Lower lobe of right lung (tissue), 2 donors: Measurements from ENCODE around the gene CRKL. TPM values are rescaled to one million over a fixed set of nuclear protein-coding genes. Genes with fewer than 3 reads are reported as not detected.

Experiments
- ATAC-seq, 2 donors: fragments of 200-7000 bp; cut with Tn5 transposase; one replicate each; pipeline ENCODE4 v1.9.1; 2020 to 2022; ENCODE audit warnings: mild to moderate bottlenecking in 2 of 2, moderate library complexity in 2 of 2
- DNase-seq: peaks from one replicate; pipeline ENCODE4 v3.0.0-alpha.2; 2020
- H3K27ac ChIP-seq: fragments of 200-600 bp; one replicate; pipeline ENCODE4 v1.8.0; 2022
- H3K27me3 ChIP-seq: fragments of 200-600 bp; one replicate; pipeline ENCODE4 v1.8.0; 2022; ENCODE audit warnings: low read depth
- H3K36me3 ChIP-seq: fragments of 200-600 bp; one replicate; pipeline ENCODE4 v1.8.0; 2022; ENCODE audit warnings: mild to moderate bottlenecking
- H3K4me1 ChIP-seq: fragments of 200-600 bp; one replicate; pipeline ENCODE4 v1.8.0; 2022
- H3K4me3 ChIP-seq: fragments of 200-600 bp; one replicate; pipeline ENCODE4 v1.8.0; 2022; ENCODE audit warnings: mild to moderate bottlenecking
- H3K9me3 ChIP-seq: fragments of 200-600 bp; one replicate; pipeline ENCODE4 v1.8.0; 2022
- intact Hi-C: fragments of 100-400 bp; cut with DNase I; formaldehyde crosslinking; loops from one replicate; pipeline ENCODE4 v1.11.0; 2022
- total RNA-seq: library from RNA; stranded (reverse); fragmentation: NEBNext Ultra II Directional; extraction: Animal tissue kit (Norgen Biotek cat#: 25700); gene quantifications from one replicate; pipeline ENCODE4 v1.2.1, GENCODE V29; 2021
- TF ChIP-seq, protein P1 (sequence below): fragments of 200-600 bp; IDR thresholded peaks from one replicate; pipeline ENCODE4 v1.8.0; 2022; ENCODE audit warnings: antibody characterized with exemption, mild to moderate bottlenecking
- donor health status: DM: no; HTN: yes; CAD: no; lungs with severe emphysema.

Gene CRKL
- total RNA-seq, 1 donor from 2014 or later, result 53.5 TPM

- TF ChIP-seq, protein P1, sequence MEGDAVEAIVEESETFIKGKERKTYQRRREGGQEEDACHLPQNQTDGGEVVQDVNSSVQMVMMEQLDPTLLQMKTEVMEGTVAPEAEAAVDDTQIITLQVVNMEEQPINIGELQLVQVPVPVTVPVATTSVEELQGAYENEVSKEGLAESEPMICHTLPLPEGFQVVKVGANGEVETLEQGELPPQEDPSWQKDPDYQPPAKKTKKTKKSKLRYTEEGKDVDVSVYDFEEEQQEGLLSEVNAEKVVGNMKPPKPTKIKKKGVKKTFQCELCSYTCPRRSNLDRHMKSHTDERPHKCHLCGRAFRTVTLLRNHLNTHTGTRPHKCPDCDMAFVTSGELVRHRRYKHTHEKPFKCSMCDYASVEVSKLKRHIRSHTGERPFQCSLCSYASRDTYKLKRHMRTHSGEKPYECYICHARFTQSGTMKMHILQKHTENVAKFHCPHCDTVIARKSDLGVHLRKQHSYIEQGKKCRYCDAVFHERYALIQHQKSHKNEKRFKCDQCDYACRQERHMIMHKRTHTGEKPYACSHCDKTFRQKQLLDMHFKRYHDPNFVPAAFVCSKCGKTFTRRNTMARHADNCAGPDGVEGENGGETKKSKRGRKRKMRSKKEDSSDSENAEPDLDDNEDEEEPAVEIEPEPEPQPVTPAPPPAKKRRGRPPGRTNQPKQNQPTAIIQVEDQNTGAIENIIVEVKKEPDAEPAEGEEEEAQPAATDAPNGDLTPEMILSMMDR, result no peak
- H3K36me3 ChIP-seq, result no peaks in the 10 kb centered on the region
- ATAC-seq, result no peak
- no peak overlapping the region for H3K27ac ChIP-seq
- no peak for DNase-seq
- H3K27me3 ChIP-seq, result peaks cover 22% of the 10 kb centered on the region
- no peaks in the 10 kb centered on the region for H3K9me3 ChIP-seq
- H3K4me3 ChIP-seq, result no peak overlapping the region
- peaks cover 8% of the 10 kb centered on the region for H3K4me1 ChIP-seq
- intact Hi-C loops, result no loop called here
These were observed 46.2 kb downstream of the CRKL start for GRCh38 chr22:20963201-20964052.

GRCh38 chr22:20964090-20964798 is 47.0 kb downstream of the CRKL start:
- intact Hi-C loops, result no loop called here
- peak overlapping the region; percentile 27 for H3K4me3 ChIP-seq

DNA sequence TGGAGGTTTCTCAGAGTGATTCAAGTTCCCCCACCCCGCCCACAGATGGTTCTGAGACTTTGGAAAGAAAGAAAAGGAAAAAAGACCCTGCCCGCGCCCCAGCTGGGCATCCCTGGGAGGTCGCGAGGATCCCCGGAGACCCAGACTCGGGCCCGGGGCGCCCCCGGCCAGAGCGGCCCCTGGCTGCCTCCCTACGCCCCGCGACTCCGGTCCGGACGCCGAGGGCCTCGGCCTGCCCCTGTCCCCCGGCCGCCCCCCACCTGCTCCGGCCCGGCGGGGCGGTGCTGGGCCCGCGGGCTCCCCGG is 47.5 kb downstream of the CRKL start:
- Histone ChIP-seq H3K27me3 (peaks cover 22% of the 10 kb centered on the region), H3K4me3 (peak overlapping the region; percentile 27), H3K4me1 (peaks cover 7% of the 10 kb centered on the region), H3K36me3 (no peaks in the 10 kb centered on the region), H3K27ac (no peak overlapping the region), H3K9me3 (no peaks in the 10 kb centered on the region)
- TF ChIP-seq, protein P1, result no peak
- DNase-seq, result no peak
- ATAC-seq, result no peak
- intact Hi-C loops, result no loop called here

More at GRCh38 chr22:20964090-20964798, 47.0 kb downstream of the CRKL start:
- no peak overlapping the region for H3K27ac ChIP-seq
- no peaks in the 10 kb centered on the region for H3K36me3 ChIP-seq
- peaks cover 22% of the 10 kb centered on the region for H3K27me3 ChIP-seq
- TF ChIP-seq, protein P1, result no peak
- no peak for DNase-seq
- no peak for ATAC-seq
- H3K9me3 ChIP-seq, result no peaks in the 10 kb centered on the region
- peaks cover 7% of the 10 kb centered on the region for H3K4me1 ChIP-seq

DNA sequence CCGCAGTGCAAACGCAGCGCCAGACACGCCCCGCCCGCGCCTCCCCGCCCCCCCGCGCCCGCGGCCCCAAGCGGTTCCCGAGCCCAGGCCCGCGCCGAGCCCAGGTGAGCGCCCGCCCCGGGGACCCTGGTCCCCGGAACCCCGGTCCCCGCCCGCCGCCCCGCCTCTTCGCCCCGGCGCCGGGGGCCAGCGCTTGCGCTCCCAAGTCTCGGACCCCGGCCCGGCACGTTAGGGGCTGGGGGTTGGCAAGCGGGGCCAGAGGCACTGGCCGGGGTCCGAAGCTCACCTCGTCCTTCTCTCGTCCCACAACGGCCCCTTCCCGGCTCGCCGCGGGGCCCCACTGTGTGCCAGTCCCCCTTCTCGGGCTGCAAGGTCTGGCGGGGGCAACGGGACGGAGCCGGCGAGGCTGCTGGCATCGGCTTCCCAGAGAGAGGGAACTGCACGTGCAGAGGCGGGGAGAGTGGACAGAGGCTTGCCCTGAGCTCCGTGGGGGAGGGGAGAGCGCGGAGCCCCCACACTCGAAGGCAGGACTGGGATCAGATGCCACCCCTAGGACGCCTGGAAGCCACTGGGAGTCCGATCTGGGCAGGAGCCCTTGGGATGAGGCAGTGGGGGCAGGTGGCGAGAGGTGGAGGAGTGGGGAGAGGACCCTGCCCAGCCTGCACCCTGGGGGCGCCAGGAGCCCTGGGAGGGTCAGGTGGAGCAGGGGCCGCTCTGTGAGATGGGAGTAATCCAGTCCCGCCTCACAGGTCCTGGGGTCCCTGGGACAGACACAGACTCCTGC is 48.1 kb downstream of the CRKL start:
- no peak for DNase-seq
- Histone ChIP-seq H3K9me3 (no peaks in the 10 kb centered on the region), H3K27me3 (peaks cover 22% of the 10 kb centered on the region), H3K4me1 (peaks cover 7% of the 10 kb centered on the region), H3K36me3 (no peaks in the 10 kb centered on the region), H3K27ac (no peak overlapping the region), H3K4me3 (peak overlapping the region; percentile 33)
- intact Hi-C loops, result no loop called here
- TF ChIP-seq, protein P1, result no peak
- ATAC-seq, result peak; percentile 3 to 13
